Activated T-cell treated with anti-CD3 and anti-CD28 coated beads for 24 hours (primary cell): ENCODE measurements around the gene MRTFA.

Experiments
- DNase-seq: peaks from one replicate; pipeline ENCODE4 v3.0.0-alpha.2; 2020; ENCODE audit warnings: low read depth

The MRTFA gene

DNA sequence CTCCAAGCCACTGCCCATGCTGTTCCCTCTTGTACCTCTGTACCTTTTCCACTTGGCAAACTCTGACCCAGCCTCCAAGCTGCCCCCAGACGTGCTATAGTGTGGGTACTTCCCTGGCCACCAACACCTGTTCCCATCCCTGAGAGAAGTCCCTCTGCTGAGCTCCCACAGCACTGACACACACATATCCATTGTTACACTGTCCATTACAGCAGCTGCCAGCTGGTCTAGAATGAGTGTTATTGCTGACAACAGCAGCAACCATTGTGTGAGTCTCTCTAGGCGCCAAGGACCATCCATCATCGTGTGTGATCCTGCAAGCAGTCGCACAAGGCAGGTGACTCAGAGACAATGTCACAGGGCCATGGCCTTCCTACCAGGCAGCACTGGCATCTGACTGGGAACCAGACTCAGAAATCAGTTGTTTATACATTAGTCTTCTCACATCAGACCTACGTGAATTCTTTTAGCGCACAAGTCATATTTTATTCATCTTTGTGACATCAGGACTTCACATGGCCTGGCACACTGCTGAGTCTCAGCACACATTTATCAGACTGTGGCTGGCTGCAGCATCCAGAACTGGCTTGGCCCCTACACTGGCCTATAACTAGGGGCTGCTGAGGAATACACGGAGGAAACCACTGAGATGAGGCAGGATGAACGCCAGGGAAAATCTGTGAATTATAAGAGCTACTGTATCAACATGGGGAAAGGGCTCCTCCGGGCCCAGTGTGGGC is 209.8 kb downstream of the MRTFA start:
- no peak for DNase-seq

GRCh38 chr22:40425082-40425481 is 211.4 kb downstream of the MRTFA start:
- DNase-seq, result no peak

DNA sequence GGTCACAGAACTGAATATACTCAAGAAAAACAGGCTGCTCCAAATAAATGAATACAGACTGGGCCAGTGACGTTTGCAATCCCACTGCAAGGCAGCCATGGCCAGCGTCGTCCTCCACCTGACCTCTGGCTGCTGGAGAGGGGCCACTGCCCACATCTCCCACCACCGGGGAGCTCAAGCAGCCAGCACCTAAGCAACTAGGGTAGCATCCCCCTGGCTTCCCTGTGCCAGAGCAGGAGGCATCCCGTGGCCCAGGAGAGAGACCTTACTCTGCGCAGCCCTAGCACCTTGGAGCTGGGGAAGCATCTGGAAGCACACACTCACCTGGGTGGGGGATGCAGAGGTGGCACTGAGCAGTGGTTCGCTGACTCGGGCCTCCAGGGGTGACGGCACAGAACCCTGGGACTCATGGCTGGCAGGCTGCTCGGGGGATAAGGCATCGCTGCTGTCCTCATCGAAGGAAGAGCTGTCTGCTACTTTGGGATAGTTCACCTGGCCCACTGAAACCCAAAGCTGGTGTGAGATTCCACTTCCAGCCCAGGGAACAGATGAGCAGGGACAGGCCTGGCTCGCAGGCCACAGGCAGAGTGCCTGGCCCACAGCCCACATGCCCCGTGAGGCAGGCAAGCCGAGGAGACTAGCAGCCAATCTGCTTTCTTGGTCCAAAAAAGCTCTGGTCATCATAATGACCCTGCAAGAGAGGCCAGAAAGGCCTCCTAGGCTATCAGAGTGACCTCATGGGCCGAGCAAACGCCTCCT is 212.5 kb downstream of the MRTFA start:
- DNase-seq, result no peak

DNA sequence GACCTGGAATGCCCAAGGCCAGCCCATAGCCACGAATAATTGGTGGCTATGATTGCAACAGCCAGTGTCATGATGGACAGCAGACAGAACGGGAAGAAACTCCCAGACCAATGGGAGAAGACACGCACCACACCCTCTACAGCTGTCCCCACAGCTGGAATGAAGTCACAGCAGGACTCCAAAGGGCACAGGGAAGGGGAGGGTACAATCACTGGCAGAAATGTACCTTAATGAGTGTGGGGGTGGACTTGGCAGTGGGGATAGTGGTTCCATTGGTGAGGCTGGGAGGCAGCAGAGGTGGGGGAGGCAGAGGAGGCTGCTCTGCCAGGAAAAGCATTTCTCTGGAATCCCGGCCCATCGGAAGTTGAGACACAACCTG is 213.2 kb downstream of the MRTFA start:
- DNase-seq, result no peak

- DNase-seq, result no peak
Measured at GRCh38 chr22:40422558-40423309, 213.8 kb downstream of the MRTFA start.

- DNase-seq, result no peak
Measured at GRCh38 chr22:40421941-40422340, 214.6 kb downstream of the MRTFA start.

GRCh38 chr22:40421082-40421350 is 215.5 kb downstream of the MRTFA start:
- no peak for DNase-seq

DNA sequence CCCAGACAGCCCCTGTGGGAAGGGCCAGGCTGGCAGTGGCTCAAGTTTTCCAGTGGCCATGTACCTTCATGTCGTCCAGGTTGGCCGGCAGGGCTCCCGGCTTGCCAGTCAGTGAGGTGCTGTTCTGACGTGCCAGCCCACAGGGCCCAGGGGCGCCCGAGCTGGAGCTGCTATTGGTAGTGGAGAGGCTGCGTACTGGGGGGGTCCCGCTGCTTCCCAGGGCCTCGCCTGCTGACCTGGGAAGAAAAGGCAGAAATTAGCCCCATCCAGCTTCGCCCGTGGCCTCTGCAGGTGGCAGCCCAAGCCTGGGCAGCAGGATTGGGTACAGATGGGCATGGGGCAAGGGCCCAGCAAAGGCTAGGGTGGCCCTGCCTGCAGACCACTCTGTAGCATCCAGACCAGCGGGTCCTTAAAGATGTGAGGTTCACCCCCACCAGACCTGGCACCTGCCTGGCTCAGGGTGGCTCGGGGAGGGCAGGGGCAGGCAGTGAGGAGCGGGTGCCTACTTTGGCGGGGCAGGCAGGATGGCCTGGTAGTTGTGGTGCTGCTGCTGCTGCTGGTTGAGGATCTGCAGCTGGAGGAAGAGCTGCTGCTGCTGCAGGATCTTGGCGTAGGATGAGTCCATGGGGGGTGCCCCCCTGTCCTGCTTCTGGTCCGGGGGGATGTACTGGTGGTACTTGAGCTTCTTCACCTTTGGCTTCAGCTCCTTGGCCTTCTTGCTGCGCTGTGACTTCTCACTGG is 216.0 kb downstream of the MRTFA start:
- DNase-seq, result no peak

DNA sequence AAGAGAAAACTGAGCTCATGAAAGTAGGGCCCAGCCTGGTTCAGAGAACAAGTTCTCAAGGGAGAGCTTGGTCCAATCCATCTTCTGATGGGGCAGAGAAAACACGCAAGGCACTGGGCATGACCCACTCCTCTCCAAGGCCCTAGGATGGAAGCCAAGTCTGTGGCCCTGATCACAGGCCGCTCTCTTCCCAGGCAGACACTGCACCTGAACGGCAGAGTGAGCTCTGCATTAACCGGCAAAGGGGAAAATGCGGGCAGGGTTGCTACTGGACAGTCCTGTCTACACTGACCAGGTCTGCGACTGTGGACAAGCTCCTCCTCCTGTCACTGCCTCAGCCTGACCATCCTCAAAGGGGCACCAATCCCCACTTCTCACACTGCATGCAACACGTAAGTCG is 216.8 kb downstream of the MRTFA start:
- no peak for DNase-seq

- no peak for DNase-seq
Measured at GRCh38 chr22:40418366-40419201, 217.9 kb downstream of the MRTFA start.

- no peak for DNase-seq
Measured at GRCh38 chr22:40417881-40418280, 218.6 kb downstream of the MRTFA start.

DNA sequence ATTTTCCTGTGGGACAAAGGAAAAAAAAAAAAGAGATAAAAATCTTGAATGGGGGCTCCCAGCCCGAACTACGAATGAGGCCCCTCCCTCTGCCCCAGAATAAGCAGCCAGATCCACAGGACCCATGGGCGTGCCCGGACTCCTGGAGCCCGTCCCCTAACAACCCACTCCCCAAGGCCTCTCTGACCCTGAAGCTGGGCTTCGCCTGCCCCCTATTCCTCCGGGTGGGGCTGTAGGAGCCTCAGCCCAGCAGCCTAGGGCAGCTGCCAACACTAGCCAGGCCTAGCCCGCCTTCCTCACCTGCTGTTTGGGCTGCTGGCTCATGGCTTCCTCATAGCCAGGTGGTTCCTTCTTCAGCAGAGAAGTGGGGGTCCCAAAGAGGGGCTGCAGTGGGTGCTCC is 219.5 kb downstream of the MRTFA start:
- DNase-seq, result no peak

- DNase-seq, result no peak
Measured at GRCh38 chr22:40416636-40417035, 219.9 kb downstream of the MRTFA start.

GRCh38 chr22:40416267-40416570 is 220.3 kb downstream of the MRTFA start:
- no peak for DNase-seq

- no peak for DNase-seq
Measured at GRCh38 chr22:40415531-40416266, 220.8 kb downstream of the MRTFA start.

DNA sequence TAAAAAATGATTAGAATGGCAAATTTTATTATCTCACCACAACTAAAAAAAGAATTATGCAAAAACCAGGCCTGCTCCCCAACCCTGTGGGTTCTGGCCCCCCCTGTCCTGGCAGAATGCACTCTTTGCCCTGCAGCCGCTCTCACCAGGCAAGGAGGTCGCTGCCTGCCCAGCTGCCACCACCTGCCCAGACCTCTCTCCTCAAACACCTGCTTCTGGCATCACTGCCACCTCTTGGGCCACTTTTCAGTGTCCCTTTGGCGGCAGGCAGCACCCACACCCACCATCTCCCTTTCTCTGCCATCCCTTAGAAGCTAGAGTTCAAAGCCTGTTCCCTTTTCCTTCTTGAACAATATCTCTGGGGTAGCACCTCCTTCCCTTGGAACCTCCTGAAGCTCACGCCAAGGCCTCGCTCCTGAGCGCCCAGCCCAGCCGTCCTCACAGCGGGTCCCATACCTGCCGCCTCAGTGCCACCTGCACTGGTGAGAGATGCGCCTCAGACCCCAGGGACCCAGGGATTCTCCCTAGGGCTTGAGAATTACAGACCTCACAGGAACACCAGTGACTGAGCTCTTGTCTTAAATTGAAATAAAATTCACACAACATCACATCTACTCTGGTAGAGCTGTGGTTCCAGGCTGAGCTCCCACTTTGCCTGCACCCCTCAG is 221.5 kb downstream of the MRTFA start:
- DNase-seq, result no peak

GRCh38 chr22:40414311-40414710 is 222.2 kb downstream of the MRTFA start:
- no peak for DNase-seq

DNA sequence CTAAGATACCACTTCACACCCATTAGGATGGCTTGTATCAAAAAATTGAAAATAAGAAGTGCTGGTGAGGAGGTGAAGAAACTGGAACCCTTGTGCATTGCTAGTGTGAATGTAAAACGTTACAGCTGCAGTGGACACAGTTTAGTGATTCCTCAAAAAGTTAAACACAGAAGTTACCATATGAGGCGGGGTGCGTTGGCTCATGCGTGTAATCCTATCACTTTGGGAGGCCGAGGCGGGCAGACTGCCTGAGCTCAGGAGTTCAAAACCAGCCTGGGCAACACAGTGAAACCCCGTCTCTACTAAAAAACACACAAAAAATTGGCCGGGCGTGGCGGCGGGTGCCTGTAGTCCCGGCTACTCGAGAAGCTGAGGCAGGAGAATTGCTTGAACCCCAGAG is 222.6 kb downstream of the MRTFA start:
- DNase-seq, result no peak

- no peak for DNase-seq
Measured at GRCh38 chr22:40412441-40412840, 224.1 kb downstream of the MRTFA start.

GRCh38 chr22:40411506-40411861 is 225.0 kb downstream of the MRTFA start:
- DNase-seq, result no peak
